ENCODE data around the gene ATP9A.
A peak's percentile ranks its signal among the peaks of the same experiment; 100 is the strongest.
"Not testable (repeated sequence)": the region's sequence is repeated elsewhere in the genome, so short reads cannot be mapped to it uniquely, and the experiment has no call there.

ATP9A gene

DNA sequence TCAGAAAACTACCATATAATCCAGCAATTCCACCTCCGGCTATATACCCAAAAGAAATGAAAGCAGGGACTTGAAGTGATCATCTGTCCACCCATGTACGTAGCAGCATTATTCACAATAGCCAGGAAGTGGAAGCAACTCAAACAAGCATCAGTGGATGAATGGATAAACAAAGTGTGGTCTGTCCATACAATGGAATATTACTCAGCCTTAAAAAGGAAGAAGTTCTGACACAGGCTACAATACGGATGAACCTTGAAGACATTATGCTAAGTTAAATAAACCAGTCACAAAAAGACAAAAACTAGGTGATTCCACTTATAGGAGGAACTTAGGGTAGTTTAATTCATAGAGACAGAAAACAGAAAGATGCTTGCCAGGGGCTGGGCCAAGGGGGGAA lies 76.5 kb downstream of the ATP9A start:
- DNase-seq = no peak

- no peak for DNase-seq
These were observed 79.5 kb downstream of the ATP9A start for GRCh38 chr20:51688600-51689244.

DNA sequence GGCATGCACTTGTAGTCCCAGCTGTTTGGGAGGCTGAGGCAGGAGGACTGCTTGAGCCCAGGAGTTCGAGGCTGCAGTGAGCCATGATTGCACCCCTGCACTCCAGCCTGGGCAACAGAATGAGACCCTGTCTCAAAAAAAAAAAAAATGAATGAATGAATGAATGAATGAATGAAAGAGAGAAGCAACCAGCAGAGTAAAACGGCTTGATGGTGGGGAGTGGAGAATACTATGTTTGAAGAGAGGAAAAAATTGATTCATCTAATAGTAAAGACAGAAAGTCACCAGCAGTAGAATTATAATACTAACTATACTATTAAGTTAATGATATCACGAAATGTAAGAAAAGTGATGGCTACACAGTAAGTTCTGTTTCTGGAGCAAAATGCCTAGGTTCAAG lies 80.6 kb downstream of the ATP9A start:
- no peak for DNase-seq

DNA sequence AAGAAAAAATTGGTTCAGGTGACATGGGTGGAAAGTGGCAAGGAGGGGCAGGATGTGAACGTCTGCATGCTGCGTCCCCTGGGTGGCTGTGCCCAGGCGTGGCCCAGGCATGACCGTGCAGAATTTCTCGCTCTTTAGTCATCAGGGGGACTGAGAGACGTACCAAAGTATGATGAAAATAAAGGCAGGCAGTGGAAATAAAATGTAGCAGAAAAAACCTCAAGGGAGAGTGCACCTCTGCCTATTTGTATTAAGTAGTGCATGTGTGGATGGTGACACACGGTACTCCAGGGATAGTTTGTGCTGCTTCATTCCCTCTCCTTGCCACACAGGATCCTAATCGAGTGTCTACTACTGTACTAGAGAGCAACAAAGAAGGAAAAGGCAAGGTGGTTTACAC lies 81.1 kb downstream of the ATP9A start:
- no peak for DNase-seq

GRCh38 chr20:51685494-51685893 lies 82.7 kb downstream of the ATP9A start:
- DNase-seq = peak in 1 of 2 donors; percentile 36

DNA sequence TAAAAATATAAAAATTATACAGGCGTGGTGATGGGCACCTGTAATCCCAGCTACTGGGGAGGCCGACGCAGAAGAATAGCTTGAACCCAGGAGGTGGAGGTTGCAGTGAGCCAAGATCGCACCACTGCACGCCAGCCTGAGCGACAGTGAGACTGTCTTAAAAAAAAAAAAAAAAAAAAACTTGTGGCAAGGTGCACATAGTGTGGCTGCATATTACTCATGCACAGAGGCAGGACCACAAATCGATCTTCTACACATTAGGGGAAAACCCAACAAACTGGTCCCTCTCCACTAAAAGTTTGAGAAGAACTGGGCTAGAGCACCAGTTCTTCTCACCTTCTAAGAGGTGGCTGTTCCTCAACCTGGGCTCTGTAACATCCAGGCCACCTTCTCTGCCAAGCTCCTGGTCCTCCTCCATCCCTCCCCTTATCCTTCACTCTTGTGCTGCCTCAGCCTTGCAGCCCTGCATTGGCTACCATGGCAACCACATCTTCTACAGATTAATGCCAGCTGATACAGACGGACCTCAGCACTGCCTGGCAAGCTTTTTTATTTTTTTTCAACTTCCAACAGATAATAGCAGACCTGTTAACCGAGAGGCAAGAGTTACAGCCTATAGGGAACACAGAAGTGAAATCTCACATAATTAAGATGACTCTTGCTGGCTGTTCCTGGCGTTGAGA lies 88.0 kb downstream of the ATP9A start:
- DNase-seq = no peak

- no peak for DNase-seq
These were observed 88.8 kb downstream of the ATP9A start for GRCh38 chr20:51679254-51679921.

GRCh38 chr20:51678026-51678697 lies 90.0 kb downstream of the ATP9A start:
- no peak for DNase-seq

- no peak for DNase-seq
These were observed 99.2 kb downstream of the ATP9A start for GRCh38 chr20:51668947-51669346.

- DNase-seq = no peak
These were observed 99.7 kb downstream of the ATP9A start for GRCh38 chr20:51668515-51668914.

DNA sequence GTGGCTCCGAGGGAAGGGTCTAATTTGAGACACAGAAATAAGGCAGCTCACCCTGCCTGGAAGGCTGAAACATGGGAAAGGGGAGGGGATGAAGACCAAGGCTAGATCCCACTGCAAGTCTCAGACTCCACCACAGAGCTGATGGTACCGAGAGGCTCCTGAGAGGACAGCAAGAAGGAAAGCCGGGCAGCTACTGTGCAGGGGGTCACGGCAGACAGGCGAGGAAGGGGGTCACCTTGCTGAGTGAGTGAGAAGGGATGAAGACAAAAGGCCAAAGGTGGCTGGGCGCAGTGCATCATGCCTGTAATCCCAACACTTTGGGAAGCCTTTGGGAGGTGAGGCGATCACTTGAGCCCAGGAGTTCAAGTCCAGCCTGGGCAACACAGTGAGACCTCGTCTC lies 100.7 kb downstream of the ATP9A start:
- no peak for DNase-seq

DNA sequence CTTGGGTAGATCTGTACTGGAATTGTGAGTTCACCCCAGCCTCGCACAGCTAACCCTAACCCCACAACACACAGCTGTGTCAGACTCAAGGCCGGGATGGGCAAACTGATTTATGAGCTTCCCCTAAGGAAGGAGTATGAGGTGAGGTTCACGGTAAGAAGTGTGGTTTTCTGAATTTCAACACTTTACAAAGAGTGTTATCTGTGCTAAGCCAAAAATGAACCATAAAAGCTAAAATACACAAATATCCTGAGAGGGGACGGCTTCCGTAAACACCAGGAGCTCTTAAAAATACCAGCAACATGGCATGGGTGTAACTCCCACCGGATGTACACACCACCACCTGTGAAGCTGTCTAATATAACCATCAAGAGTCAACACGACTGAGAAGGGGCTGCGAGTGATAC lies 101.2 kb downstream of the ATP9A start:
- no peak for DNase-seq

GRCh38 chr20:51666126-51666525 lies 102.1 kb downstream of the ATP9A start:
- DNase-seq = no peak

DNA sequence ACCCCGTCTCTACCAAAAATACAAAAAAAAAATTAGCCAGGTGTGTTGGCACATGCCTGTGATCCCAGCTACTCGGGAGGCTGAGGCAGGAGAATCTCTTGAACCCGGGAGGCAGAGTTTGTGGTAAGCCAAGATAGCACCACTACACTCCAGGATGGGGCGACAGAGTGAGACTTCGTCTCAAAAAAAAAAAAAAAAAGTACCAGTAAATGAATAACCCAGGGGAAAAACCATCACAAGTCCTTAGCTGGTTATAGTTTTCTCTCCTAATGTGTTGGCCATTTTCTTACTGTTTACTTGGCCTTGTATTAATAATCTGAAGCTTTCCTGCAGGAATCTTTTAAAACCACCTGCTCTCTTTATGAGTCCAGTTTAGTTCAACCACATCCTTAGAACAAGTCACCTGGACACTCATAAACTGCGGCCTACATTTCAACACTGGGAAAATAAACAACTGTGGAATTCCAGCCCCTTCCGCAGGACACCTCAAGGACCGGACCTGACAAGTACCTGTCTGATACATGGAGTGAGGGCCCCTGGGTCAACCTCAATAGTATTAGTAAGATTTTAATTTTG lies 102.6 kb downstream of the ATP9A start:
- DNase-seq = no peak

DNA sequence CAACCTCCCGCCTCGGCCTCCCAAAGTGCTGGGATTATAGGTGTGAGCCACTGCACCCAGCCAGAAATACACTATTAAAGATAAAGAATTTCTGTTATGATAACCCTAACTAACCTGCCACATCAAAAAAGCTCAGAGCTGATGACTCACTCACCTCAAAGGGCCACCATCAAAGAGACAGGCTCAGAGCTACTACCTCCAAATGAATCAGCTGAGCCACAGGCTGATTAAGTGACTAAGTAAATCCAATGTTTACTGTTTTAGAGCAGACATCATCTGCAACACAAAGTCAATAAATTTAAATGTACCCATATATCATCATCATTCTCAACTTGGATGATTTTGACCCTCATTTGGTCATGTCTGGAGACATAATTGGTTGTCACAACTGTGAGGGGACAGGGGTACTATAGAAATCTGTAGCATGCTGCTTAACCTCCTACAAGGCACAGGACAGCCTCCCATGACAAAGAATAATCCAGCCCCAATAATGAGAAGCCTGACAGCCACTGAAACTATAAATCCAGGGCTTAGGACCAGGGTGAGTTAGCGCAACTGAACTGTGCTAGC lies 106.5 kb downstream of the ATP9A start:
- DNase-seq = no peak

GRCh38 chr20:51660672-51661608 lies 107.2 kb downstream of the ATP9A start:
- no peak for DNase-seq

DNA sequence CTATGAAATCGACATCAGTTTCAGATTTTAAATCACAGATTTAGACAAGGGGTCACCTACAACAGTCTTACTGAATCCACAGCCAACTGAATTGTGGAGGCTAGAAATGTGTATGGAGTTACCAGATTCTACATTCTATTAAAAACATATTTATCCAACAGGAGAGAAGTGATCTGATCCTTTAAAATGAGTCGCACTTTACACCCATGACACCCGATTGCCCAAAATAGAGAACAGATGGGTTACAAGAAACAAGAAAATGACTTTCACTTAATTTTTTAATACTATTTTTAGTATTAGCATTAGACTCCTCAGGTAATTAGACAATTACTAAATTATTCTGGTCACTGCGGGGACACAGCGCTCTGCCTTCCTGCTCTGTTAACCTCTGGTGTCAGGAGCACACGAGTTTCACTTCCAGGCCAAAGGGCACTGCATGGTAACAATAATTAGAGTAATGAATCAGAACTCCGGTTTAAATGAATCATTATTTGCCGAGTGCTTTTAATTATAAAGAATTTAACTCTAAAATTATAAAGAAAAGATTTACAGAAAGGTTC lies 108.6 kb downstream of the ATP9A start:
- no peak for DNase-seq

GRCh38 chr20:51656726-51657260 lies 111.4 kb downstream of the ATP9A start:
- DNase-seq = no peak

DNA sequence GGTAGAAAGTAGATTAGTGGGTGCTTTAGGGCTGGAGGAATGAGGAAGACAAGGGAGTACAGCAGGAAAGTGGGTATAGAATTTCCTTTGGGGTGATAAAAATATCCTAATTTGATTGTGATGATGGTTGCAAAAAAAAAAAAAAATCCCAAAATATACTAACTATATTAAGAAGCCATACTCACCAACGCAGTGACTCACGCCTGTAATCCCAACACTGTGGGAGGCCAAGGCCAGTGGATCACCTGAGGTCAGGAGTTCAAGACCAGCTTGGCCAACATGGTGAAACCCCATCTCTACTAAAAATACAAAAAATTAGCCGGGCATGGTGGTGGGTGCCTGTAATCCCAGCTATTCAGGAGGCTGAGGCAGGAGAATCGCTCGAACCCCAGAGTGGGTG lies 112.1 kb downstream of the ATP9A start:
- not testable (repeated sequence) for DNase-seq

DNA sequence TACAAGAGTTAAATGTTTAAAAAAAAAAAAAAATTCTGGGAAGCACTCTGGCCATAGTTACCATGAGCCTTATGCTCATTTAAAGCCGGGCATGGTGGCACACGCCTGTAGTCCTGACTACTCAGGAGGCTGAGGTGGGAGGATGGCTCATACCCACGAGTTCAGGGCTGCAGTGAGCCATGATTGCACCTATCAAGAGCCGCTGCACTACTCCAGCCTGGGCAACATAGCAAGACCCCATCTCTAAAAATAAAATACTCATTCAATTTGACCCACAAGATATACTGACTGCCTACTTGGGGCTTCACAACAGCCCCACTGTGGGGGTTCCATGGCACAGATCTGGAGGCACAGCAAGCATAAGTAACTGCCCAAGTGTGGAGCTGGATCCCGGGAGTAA lies 113.7 kb downstream of the ATP9A start:
- DNase-seq = no peak

- DNase-seq = no peak
These were observed 114.1 kb downstream of the ATP9A start for GRCh38 chr20:51654060-51654459.
